ENCODE results near the gene BANP. TPM values are rescaled to one million over a fixed set of nuclear protein-coding genes. Genes with fewer than 3 reads are reported as not detected.
"Not testable (repeated sequence)": the region's sequence is repeated elsewhere in the genome, so short reads cannot be mapped to it uniquely, and the experiment has no call there.

The BANP gene
- total and polyA plus RNA-seq, 2 donors (not counting 3 experiments of a cell fraction or from before 2014, with no cell fraction given) = 22.4 to 33.8 TPM

DNA sequence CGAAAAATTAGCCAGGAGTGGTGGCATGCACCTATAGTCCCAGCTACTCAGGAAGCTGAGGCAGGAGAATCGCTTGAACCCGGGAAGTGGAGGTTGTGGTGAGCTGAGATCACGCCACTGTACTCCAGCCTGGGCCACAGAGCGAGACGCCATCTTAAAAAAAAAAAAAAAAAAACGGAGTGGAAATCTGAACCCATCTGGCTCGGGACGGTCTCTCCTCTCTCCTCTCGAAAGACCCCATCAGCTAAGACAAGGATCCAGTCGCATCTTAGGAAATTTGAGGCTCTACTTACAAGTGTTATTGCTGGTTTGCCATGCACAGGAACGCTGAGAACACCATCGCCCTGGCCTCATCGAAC lies 15.2 kb upstream of the BANP start:
- H3K9me3 ChIP-seq (replicated peaks; ENCODE audit: control insufficient read depth, insufficient read depth, low read length); H3K9ac ChIP-seq (replicated peaks; ENCODE audit: extremely low read depth, insufficient read depth, low read length); BruUV-seq (replicated peaks); H3K27me3 ChIP-seq (ENCODE audit: control insufficient read depth in 2 of 2, insufficient read depth in 2 of 2, low read length in 2 of 2); H3K79me2 ChIP-seq (ENCODE audit: control insufficient read depth, insufficient read depth, low read length); H4K20me1 ChIP-seq (replicated peaks; ENCODE audit: control insufficient read depth, extremely low read depth, insufficient read depth, low read length); FAIRE-seq; intact Hi-C loops (cut with micrococcal nuclease); POLR2A ChIA-PET; H3K4me2 ChIP-seq (ENCODE audit: insufficient read depth, low read length); H3K4me1 ChIP-seq (ENCODE audit: control insufficient read depth, extremely low read depth, insufficient read depth, low read length); DNase-seq (ENCODE audit: low read depth, low spot score); H3K27ac ChIP-seq (ENCODE audit: insufficient read depth, low read depth, low read length); H3K9me1 ChIP-seq (replicated peaks; ENCODE audit: control insufficient read depth, extremely low read depth, insufficient read depth, low read length); dilution Hi-C loops (cut with MboI; ENCODE audit: extremely low pct_ligation_motif_present, low sequenced_read_pairs); H3K36me3 ChIP-seq (ENCODE audit: control insufficient read depth in 2 of 2, extremely low read depth in 1 of 2, insufficient read depth in 2 of 2, low read length in 2 of 2); H3K4me3 ChIP-seq (replicated peaks in 1 of 3; ENCODE audit: insufficient read depth in 1 of 3, low read depth in 1 of 3, low read length in 3 of 3); H2AFZ ChIP-seq (ENCODE audit: low read depth, low read length): not testable (repeated sequence)
- CTCF ChIA-PET = interaction anchor here (0.7 kb wide), 1 partner anchor 781 kb away, joined by 3 read pairs; no protein-coding TSS in a partner anchor

DNA sequence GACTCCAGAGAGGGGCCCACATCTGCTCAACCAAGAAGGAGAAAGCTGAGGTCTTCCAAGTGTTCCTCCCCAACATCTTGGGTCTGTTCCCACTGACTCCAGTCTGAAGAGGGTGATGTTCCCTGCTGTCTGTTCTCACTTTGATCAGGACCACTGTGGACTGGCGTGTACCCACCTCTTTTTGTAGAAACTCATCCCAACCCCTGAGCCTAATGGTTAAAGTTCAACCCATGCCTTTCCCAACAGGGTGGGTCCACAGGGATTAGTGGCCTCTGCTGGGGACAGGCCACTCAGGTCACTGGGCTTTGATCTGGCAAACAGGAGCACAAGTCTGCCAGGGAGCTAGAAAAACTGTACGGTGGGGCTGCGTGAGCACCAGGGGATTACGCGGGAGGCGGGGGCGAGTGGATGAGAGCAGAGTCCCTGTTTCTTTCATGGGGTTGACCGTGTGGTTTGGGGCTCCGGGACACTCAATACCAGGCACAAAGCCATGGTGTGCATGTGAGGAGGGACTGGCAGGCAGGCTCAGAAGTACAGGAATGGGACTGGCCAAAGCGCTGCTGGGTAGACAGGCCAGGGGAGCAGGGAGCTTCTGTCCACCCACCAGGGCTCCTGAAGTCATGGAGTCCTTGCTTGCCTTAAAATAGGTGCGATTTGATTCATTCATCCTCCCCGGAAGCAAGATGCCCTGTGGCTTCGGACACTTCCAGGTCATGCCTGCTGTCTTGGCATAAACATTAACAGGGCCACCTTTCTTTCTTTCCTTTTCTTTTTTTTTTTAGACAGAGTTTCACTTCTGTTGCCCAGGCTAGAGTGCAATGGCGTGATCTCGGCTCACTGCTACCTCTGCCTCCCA lies 14.6 kb upstream of the BANP start, which contains the start of gene CA5A:
TSS of gene CA5A (minus strand) at position 155 of the 856 bp plus-strand sequence. CDS start at position 76, 79 bp downstream.
- CTCF ChIA-PET = no interaction called here
- no peak for DNase-seq (ENCODE audit: low read depth, low spot score)

DNA sequence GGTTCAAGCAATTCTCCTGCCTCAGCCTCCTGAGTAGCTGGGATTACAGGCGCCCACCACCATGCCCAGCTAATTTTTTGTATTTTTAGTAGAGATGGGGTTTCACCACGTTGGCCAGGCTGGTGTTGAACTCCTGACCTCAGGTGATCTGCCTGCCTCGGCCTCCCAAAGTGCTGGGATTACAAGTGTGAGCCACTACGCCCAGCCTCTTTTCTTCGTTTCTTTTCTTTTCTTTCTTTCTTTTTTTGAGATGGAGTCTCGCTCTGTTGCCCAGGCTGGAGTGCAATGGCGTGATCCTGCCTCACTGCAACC lies 14.0 kb upstream of the BANP start:
- FAIRE-seq; POLR2A ChIA-PET; CTCF ChIA-PET; H3K4me3 ChIP-seq (replicated peaks in 1 of 3; ENCODE audit: insufficient read depth in 1 of 3, low read depth in 1 of 3, low read length in 3 of 3); H3K27me3 ChIP-seq (ENCODE audit: control insufficient read depth in 2 of 2, insufficient read depth in 2 of 2, low read length in 2 of 2); intact Hi-C loops (cut with micrococcal nuclease); H3K79me2 ChIP-seq (ENCODE audit: control insufficient read depth, insufficient read depth, low read length); DNase-seq (ENCODE audit: low read depth, low spot score); H4K20me1 ChIP-seq (replicated peaks; ENCODE audit: control insufficient read depth, extremely low read depth, insufficient read depth, low read length); H3K36me3 ChIP-seq (ENCODE audit: control insufficient read depth in 2 of 2, extremely low read depth in 1 of 2, insufficient read depth in 2 of 2, low read length in 2 of 2); H3K9me3 ChIP-seq (replicated peaks; ENCODE audit: control insufficient read depth, insufficient read depth, low read length); BruUV-seq (replicated peaks); H2AFZ ChIP-seq (ENCODE audit: low read depth, low read length); H3K27ac ChIP-seq (ENCODE audit: insufficient read depth, low read depth, low read length); H3K4me1 ChIP-seq (ENCODE audit: control insufficient read depth, extremely low read depth, insufficient read depth, low read length); H3K4me2 ChIP-seq (ENCODE audit: insufficient read depth, low read length); H3K9me1 ChIP-seq (replicated peaks; ENCODE audit: control insufficient read depth, extremely low read depth, insufficient read depth, low read length); dilution Hi-C loops (cut with MboI; ENCODE audit: extremely low pct_ligation_motif_present, low sequenced_read_pairs); H3K9ac ChIP-seq (replicated peaks; ENCODE audit: extremely low read depth, insufficient read depth, low read length): not testable (repeated sequence)

More for the DNA sequence above, 14.6 kb upstream of the BANP start, which contains the start of gene CA5A:
- no TSS peak for BruUV-seq (replicated peaks)
- Histone ChIP-seq H3K27me3 (ENCODE audit: control insufficient read depth in 2 of 2, insufficient read depth in 2 of 2, low read length in 2 of 2) (peaks cover 0 to 1% of the 10 kb centered on the region in 2 experiments), H3K4me1 (ENCODE audit: control insufficient read depth, extremely low read depth, insufficient read depth, low read length) (no peaks in the 10 kb centered on the region), H3K27ac (ENCODE audit: insufficient read depth, low read depth, low read length) (no peak within 1 kb of the TSS), H3K9ac (replicated peaks; ENCODE audit: extremely low read depth, insufficient read depth, low read length) (no peak within 1 kb of the TSS), H3K4me2 (ENCODE audit: insufficient read depth, low read length) (no peak within 1 kb of the TSS), H3K9me1 (replicated peaks; ENCODE audit: control insufficient read depth, extremely low read depth, insufficient read depth, low read length) (no peaks in the 10 kb centered on the region), H3K79me2 (ENCODE audit: control insufficient read depth, insufficient read depth, low read length) (no peaks in the 10 kb centered on the region), H3K4me3 (replicated peaks in 1 of 3; ENCODE audit: insufficient read depth in 1 of 3, low read depth in 1 of 3, low read length in 3 of 3) (no peak within 1 kb of the TSS), H2AFZ (ENCODE audit: low read depth, low read length) (no peak within 1 kb of the TSS), H4K20me1 (replicated peaks; ENCODE audit: control insufficient read depth, extremely low read depth, insufficient read depth, low read length) (no peaks in the 10 kb centered on the region), H3K9me3 (replicated peaks; ENCODE audit: control insufficient read depth, insufficient read depth, low read length) (no peaks in the 10 kb centered on the region), H3K36me3 (ENCODE audit: control insufficient read depth in 2 of 2, extremely low read depth in 1 of 2, insufficient read depth in 2 of 2, low read length in 2 of 2) (no peaks in the 10 kb centered on the region)
- dilution Hi-C loops (cut with MboI; ENCODE audit: extremely low pct_ligation_motif_present, low sequenced_read_pairs) (no loop called here), intact Hi-C loops (cut with micrococcal nuclease) (no loop called here)
- FAIRE-seq = no peak
- POLR2A ChIA-PET = no interaction called here
- TF ChIP-seq POLR2A (IDR thresholded peaks at IDR 0.05; ENCODE audit: low read depth, low read length) = no peak
- TF ChIP-seq, protein P1, sequence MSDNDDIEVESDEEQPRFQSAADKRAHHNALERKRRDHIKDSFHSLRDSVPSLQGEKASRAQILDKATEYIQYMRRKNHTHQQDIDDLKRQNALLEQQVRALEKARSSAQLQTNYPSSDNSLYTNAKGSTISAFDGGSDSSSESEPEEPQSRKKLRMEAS (IDR thresholded peaks at IDR 0.05; ENCODE audit: insufficient read depth, insufficient read length) = no peak
- TF ChIP-seq POLR2AphosphoS5 (IDR thresholded peaks at IDR 0.05; ENCODE audit: insufficient read depth, low read depth, low read length) = no peak
- TF ChIP-seq JUN (IDR thresholded peaks at IDR 0.05; ENCODE audit: borderline replicate concordance, insufficient read depth, insufficient read length, low read depth) = no peak
- TF ChIP-seq FOS (IDR thresholded peaks at IDR 0.05; ENCODE audit: borderline replicate concordance, insufficient read depth, low read length) = no peak

Data from endothelial cell of umbilical vein (primary cell).